Neural cell (in vitro differentiated cells): Measurements from ENCODE around the gene ADCY1. TPM values are rescaled to one million over a fixed set of nuclear protein-coding genes. Genes with fewer than 3 reads are reported as not detected.

Experiments
- H2AFZ ChIP-seq: fragments of 200-600, 300-800 bp; sonication (generic), shearing (Covaris generic); 2 replicates; pipeline ENCODE4 v1.6.0; 2014; ENCODE audit warnings: low read depth, mild to moderate bottlenecking, antibody characterized with exemption, low read length, moderate library complexity
- H3F3A ChIP-seq: fragments of 200-600 bp; shearing (Covaris generic); 2 replicates; pipeline ENCODE4 v1.6.1; 2016; ENCODE audit warnings: mild to moderate bottlenecking, moderate library complexity, mixed read lengths, antibody characterized with exemption, low read length; ENCODE audit not compliant: insufficient read depth, poor library complexity, severe bottlenecking
- H3K27ac ChIP-seq: fragments of 200-600, 300-800 bp; sonication (generic), shearing (Covaris generic); 2 replicates; pipeline ENCODE4 v1.5.1; 2014; ENCODE audit warnings: mild to moderate bottlenecking, low read length, moderate library complexity
- H3K27me3 ChIP-seq: fragments of 300-800, 200-600 bp; sonication (generic), shearing (Covaris generic); 2 replicates; pipeline ENCODE4 v1.6.0; 2014; ENCODE audit warnings: mild to moderate bottlenecking, low read depth, low read length, moderate library complexity; ENCODE audit not compliant: insufficient read depth
- H3K36me3 ChIP-seq: fragments of 300-800, 200-600 bp; sonication (generic), shearing (Covaris generic); 2 replicates; pipeline ENCODE4 v1.5.1; 2014; ENCODE audit warnings: mild to moderate bottlenecking, antibody characterized with exemption, low read length, moderate library complexity; ENCODE audit not compliant: insufficient read depth
- H3K4me2 ChIP-seq: fragments of 300-800, 200-600 bp; sonication (generic), shearing (Covaris generic); 2 replicates; pipeline ENCODE4 v1.6.0; 2014; ENCODE audit warnings: mild to moderate bottlenecking, low read length
- H3K4me3 ChIP-seq: fragments of 300-800, 200-600 bp; sonication (generic), shearing (Covaris generic); 2 replicates; pipeline ENCODE4 v1.5.1; 2014; ENCODE audit warnings: mild to moderate bottlenecking, low read length, moderate library complexity
- H3K79me2 ChIP-seq: fragments of 200-600 bp; shearing (Covaris generic); replicated peaks from 2 replicates; pipeline ENCODE4 v1.6.0; 2014; ENCODE audit warnings: mild to moderate bottlenecking, low read length, moderate library complexity; ENCODE audit not compliant: insufficient read depth
- H3K9ac ChIP-seq: fragments of 300-800, 200-600 bp; sonication (generic), shearing (Covaris generic); 2 replicates; pipeline ENCODE4 v1.6.1; 2016; ENCODE audit warnings: mild to moderate bottlenecking, low read length, mixed read lengths
- H3K9me2 ChIP-seq: fragments of 200-600 bp; shearing (Covaris generic); 2 replicates; pipeline ENCODE4 v1.6.1; 2016; ENCODE audit warnings: mild to moderate bottlenecking, low read length, mixed read lengths; ENCODE audit not compliant: insufficient read depth
- H3K9me3 ChIP-seq: fragments of 200-600, 300-800 bp; sonication (generic), shearing (Covaris generic); 2 replicates; pipeline ENCODE4 v1.6.1; 2016; ENCODE audit warnings: mild to moderate bottlenecking, mixed run types, low read length, moderate library complexity, mixed read lengths
- H4K20me1 ChIP-seq: fragments of 200-600 bp; shearing (Covaris generic); 2 replicates; pipeline ENCODE4 v1.6.1; 2016; ENCODE audit warnings: mild to moderate bottlenecking, mixed run types; ENCODE audit not compliant: insufficient read depth
- EP300 ChIP-seq: fragments of 450-650 bp; conservative IDR thresholded peaks from 2 replicates; pipeline ENCODE4 v1.6.1; 2014; ENCODE audit warnings: antibody characterized with exemption, mild to moderate bottlenecking, moderate library complexity; ENCODE audit not compliant: poor library complexity, severe bottlenecking
- EZH2 ChIP-seq: fragments of 200-600, 300-800 bp; shearing (Covaris generic), sonication (generic); IDR thresholded peaks from 2 replicates; pipeline ENCODE4 v1.6.1; 2014; ENCODE audit warnings: antibody characterized with exemption, low read length, borderline replicate concordance, mild to moderate bottlenecking; ENCODE audit not compliant: insufficient read depth, poor library complexity, severe bottlenecking
- MXI1 ChIP-seq: fragments of 450-650 bp; conservative IDR thresholded peaks from 2 replicates; pipeline ENCODE4 v1.6.1; 2014; ENCODE audit warnings: antibody characterized with exemption, mild to moderate bottlenecking; ENCODE audit not compliant: poor library complexity, severe bottlenecking
- POLR2AphosphoS5 ChIP-seq: IDR thresholded peaks from 2 replicates; pipeline ENCODE4 v1.6.1; 2012
- RAD21 ChIP-seq: fragments of 450-650 bp; conservative IDR thresholded peaks from 2 replicates; pipeline ENCODE4 v1.6.1; 2014; ENCODE audit warnings: antibody characterized with exemption, mild to moderate bottlenecking, moderate library complexity
- SMC3 ChIP-seq: fragments of 450-650 bp; conservative IDR thresholded peaks from 2 replicates; pipeline ENCODE4 v1.6.1; 2014; ENCODE audit warnings: antibody characterized with exemption, mild to moderate bottlenecking, moderate library complexity; ENCODE audit not compliant: poor library complexity
- TAF1 ChIP-seq: IDR thresholded peaks from 2 replicates; pipeline ENCODE4 v1.6.1; 2012; ENCODE audit warnings: low read depth
- polyA plus RNA-seq: library from polyadenylated mRNA; depleted of rRNA; stranded (reverse); fragments of >200 nt; gene quantifications from 2 replicates; pipeline ENCODE4 v1.2.3, GENCODE V29; 2014
- TF ChIP-seq, protein P1 (sequence below): IDR thresholded peaks from 2 replicates; pipeline ENCODE4 v1.6.1; 2012; ENCODE audit warnings: borderline replicate concordance
- TF ChIP-seq, protein P2 (sequence below): fragments of 450-650 bp; IDR thresholded peaks from 2 replicates; pipeline ENCODE4 v1.5.1; 2014; ENCODE audit warnings: antibody characterized with exemption, mild to moderate bottlenecking, moderate library complexity; ENCODE audit not compliant: poor library complexity, severe bottlenecking

Gene ADCY1
- polyA plus RNA-seq, 1 donor from 2014 or later, result 14.8 TPM

DNA sequence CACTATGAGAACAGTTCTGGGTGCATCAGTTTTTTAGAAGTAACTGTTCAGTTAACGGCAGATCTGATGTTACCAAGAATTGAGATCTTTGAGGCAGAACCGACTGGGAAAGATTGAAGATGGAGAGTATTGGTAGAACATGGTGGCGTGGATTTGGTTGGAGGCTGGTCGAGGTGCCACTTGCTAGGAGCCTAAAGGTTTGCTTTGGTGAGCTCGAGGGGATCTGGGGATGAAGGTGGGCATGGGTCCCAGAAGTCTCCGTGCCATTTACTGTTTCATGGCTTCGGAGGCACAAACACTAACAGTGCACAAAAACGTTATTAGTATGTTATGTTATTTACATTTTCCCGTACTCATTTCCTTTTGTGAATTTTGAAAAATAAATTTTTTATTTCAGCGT, 81.4 kb downstream of the ADCY1 start:
- no peaks in the 10 kb centered on the region for H3K36me3 ChIP-seq
- no peak overlapping the region for H3K4me3 ChIP-seq
- H3K27me3 ChIP-seq, result no peaks in the 10 kb centered on the region
- no peak overlapping the region for H2AFZ ChIP-seq
- H4K20me1 ChIP-seq, result no peaks in the 10 kb centered on the region
- no peaks in the 10 kb centered on the region for H3K9me3 ChIP-seq
- TF ChIP-seq SMC3 (no peak), MXI1 (no peak), POLR2AphosphoS5 (no peak), TAF1 (no peak), EP300 (no peak), EZH2 (no peak), RAD21 (no peak)
- TF ChIP-seq, protein P1, sequence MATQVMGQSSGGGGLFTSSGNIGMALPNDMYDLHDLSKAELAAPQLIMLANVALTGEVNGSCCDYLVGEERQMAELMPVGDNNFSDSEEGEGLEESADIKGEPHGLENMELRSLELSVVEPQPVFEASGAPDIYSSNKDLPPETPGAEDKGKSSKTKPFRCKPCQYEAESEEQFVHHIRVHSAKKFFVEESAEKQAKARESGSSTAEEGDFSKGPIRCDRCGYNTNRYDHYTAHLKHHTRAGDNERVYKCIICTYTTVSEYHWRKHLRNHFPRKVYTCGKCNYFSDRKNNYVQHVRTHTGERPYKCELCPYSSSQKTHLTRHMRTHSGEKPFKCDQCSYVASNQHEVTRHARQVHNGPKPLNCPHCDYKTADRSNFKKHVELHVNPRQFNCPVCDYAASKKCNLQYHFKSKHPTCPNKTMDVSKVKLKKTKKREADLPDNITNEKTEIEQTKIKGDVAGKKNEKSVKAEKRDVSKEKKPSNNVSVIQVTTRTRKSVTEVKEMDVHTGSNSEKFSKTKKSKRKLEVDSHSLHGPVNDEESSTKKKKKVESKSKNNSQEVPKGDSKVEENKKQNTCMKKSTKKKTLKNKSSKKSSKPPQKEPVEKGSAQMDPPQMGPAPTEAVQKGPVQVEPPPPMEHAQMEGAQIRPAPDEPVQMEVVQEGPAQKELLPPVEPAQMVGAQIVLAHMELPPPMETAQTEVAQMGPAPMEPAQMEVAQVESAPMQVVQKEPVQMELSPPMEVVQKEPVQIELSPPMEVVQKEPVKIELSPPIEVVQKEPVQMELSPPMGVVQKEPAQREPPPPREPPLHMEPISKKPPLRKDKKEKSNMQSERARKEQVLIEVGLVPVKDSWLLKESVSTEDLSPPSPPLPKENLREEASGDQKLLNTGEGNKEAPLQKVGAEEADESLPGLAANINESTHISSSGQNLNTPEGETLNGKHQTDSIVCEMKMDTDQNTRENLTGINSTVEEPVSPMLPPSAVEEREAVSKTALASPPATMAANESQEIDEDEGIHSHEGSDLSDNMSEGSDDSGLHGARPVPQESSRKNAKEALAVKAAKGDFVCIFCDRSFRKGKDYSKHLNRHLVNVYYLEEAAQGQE, result no peak
- TF ChIP-seq, protein P2, sequence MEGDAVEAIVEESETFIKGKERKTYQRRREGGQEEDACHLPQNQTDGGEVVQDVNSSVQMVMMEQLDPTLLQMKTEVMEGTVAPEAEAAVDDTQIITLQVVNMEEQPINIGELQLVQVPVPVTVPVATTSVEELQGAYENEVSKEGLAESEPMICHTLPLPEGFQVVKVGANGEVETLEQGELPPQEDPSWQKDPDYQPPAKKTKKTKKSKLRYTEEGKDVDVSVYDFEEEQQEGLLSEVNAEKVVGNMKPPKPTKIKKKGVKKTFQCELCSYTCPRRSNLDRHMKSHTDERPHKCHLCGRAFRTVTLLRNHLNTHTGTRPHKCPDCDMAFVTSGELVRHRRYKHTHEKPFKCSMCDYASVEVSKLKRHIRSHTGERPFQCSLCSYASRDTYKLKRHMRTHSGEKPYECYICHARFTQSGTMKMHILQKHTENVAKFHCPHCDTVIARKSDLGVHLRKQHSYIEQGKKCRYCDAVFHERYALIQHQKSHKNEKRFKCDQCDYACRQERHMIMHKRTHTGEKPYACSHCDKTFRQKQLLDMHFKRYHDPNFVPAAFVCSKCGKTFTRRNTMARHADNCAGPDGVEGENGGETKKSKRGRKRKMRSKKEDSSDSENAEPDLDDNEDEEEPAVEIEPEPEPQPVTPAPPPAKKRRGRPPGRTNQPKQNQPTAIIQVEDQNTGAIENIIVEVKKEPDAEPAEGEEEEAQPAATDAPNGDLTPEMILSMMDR, result no peak
- no peak overlapping the region for H3K27ac ChIP-seq
- H3K79me2 ChIP-seq, result no peaks in the 10 kb centered on the region
- H3K9me2 ChIP-seq, result no peaks in the 10 kb centered on the region
- no peak overlapping the region for H3K9ac ChIP-seq
- no peak overlapping the region for H3K4me2 ChIP-seq
- H3F3A ChIP-seq, result no peaks in the 10 kb centered on the region

DNA sequence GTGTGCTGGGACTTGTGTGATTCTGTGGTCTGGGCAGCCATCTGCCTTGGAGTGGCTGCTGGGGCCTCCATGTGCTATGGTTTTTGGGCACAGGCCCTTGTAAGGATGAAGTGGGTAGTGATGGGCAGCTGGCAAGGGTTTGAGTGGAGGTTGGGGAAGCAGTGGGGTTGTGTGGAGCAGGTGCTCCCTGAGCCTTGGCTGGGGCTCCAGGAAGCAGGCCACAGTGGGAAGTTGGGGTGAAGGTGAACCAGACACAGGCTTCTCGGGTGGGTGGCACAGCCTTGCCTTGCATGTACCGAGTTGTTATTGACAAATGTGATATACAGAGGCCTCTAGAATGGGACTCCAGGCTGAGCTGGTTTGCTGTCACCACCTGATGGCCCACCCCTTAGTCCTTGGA, 82.3 kb downstream of the ADCY1 start:
- Histone ChIP-seq H3K9me3 (no peaks in the 10 kb centered on the region), H3K79me2 (no peaks in the 10 kb centered on the region), H3K27ac (no peak overlapping the region), H3K4me2 (no peak overlapping the region), H3F3A (no peaks in the 10 kb centered on the region), H3K9ac (no peak overlapping the region), H2AFZ (no peak overlapping the region), H3K27me3 (no peaks in the 10 kb centered on the region), H3K9me2 (no peaks in the 10 kb centered on the region), H3K36me3 (no peaks in the 10 kb centered on the region), H3K4me3 (no peak overlapping the region), H4K20me1 (no peaks in the 10 kb centered on the region)
- TF ChIP-seq RAD21 (no peak), SMC3 (no peak), MXI1 (no peak), EZH2 (no peak), TAF1 (no peak), POLR2AphosphoS5 (no peak), EP300 (no peak)
- TF ChIP-seq, protein P2, result no peak
- TF ChIP-seq, protein P1, result no peak
